IMR-90 (cell line): ENCODE results near the gene WDR27. TPM values are rescaled to one million over a fixed set of nuclear protein-coding genes. Genes with fewer than 3 reads are reported as not detected.

Experiments
- ATAC-seq: fragments of 200-7000 bp; cut with Tn5 transposase; 2 replicates; pipeline ENCODE4 v1.9.1; 2020; ENCODE audit warnings: low read depth, mild to moderate bottlenecking, moderate library complexity
- BruUV-seq: library from RNA; stranded (reverse); fragments of 400-500 nt; replicated peaks from 2 replicates; lab custom pipeline; 2021; lab: Mats Ljungman, UMichigan
- CTCF ChIA-PET: fragments of 300-600 bp; formaldehyde crosslinking; extraction: SDS; loops from one replicate; lab custom pipeline; 2021; ENCODE audit warnings: antibody characterized with exemption; lab: Yijun Ruan, JAX
- POLR2A ChIA-PET: fragments of 300-600 bp; sonication (Branson Sonifier 250); formaldehyde crosslinking; loops from one replicate; lab custom pipeline; 2022; ENCODE audit warnings: antibody characterized with exemption; ENCODE audit not compliant: unreplicated experiment; lab: Charles Lee
- DNase-seq: peaks from one replicate; pipeline ENCODE4 v3.0.0; 2013
- H2AFZ ChIP-seq: replicated peaks from 2 replicates; pipeline ENCODE3; 2013; ENCODE audit warnings: low read length, mild to moderate bottlenecking; ENCODE audit not compliant: poor library complexity
- H2AK5ac ChIP-seq: 2 replicates; pipeline ENCODE4 v1.6.1; 2013; ENCODE audit warnings: low read depth, low read length, inconsistent platforms
- H2AK9ac ChIP-seq: replicated peaks from 2 replicates; pipeline ENCODE3; 2013; ENCODE audit warnings: mild to moderate bottlenecking, low read depth, low read length, moderate library complexity; ENCODE audit not compliant: poor library complexity
- H2BK120ac ChIP-seq: 2 replicates; pipeline ENCODE4 v1.6.1; 2013; ENCODE audit warnings: low read depth, low read length, inconsistent platforms
- H2BK15ac ChIP-seq: 3 replicates; pipeline ENCODE4 v1.6.1; 2013; ENCODE audit warnings: low read depth, low read length, inconsistent platforms
- H2BK20ac ChIP-seq: 2 replicates; pipeline ENCODE4 v1.6.1; 2013; ENCODE audit warnings: low read depth, mild to moderate bottlenecking, inconsistent platforms, low read length, moderate library complexity
- H2BK5ac ChIP-seq: 2 replicates; pipeline ENCODE4 v1.6.1; 2013; ENCODE audit warnings: mild to moderate bottlenecking, low read depth, low read length, inconsistent platforms; ENCODE audit not compliant: poor library complexity, severe bottlenecking
- H3K14ac ChIP-seq: replicated peaks from 2 replicates; pipeline ENCODE4 v1.6.1; 2013; ENCODE audit warnings: low read depth, low read length, inconsistent platforms
- H3K18ac ChIP-seq: 2 replicates; pipeline ENCODE4 v1.6.1; 2013; ENCODE audit warnings: low read depth, low read length, control low read depth
- H3K23ac ChIP-seq: 2 replicates; pipeline ENCODE4 v1.6.1; 2013; ENCODE audit warnings: low read depth, low read length, inconsistent platforms
- H3K27ac ChIP-seq: 2 replicates; pipeline ENCODE4 v1.5.1; 2013; ENCODE audit warnings: mild to moderate bottlenecking, control low read depth, low read length; ENCODE audit not compliant: insufficient read depth
- H3K27me3 ChIP-seq: 2 replicates; pipeline ENCODE4 v1.6.1; 2013; ENCODE audit warnings: low read length; ENCODE audit not compliant: control insufficient read depth, insufficient read depth
- H3K36me3 ChIP-seq: 2 replicates; pipeline ENCODE4 v1.6.1; 2013; ENCODE audit warnings: low read length, mixed read lengths; ENCODE audit not compliant: control insufficient read depth, insufficient read depth
- H3K4ac ChIP-seq: 2 replicates; pipeline ENCODE4 v1.6.1; 2013; ENCODE audit warnings: low read depth, low read length, inconsistent platforms
- H3K4me1 ChIP-seq: 2 replicates; pipeline ENCODE4 v1.6.1; 2013; ENCODE audit warnings: low read length, mixed read lengths; ENCODE audit not compliant: control insufficient read depth, insufficient read depth
- H3K4me2 ChIP-seq: 2 replicates; pipeline ENCODE4 v1.6.1; 2013; ENCODE audit warnings: low read depth, mild to moderate bottlenecking, control low read depth, low read length, moderate library complexity
- H3K4me3 ChIP-seq: 2 replicates; pipeline ENCODE4 v1.5.1; 2013; ENCODE audit warnings: low read depth, mild to moderate bottlenecking, control low read depth, low read length, moderate library complexity; ENCODE audit not compliant: insufficient read depth
- H3K56ac ChIP-seq: 2 replicates; pipeline ENCODE4 v1.6.1; 2013; ENCODE audit warnings: low read length, inconsistent platforms; ENCODE audit not compliant: insufficient read depth; ENCODE audit errors: extremely low read depth
- H3K79me1 ChIP-seq, 2 experiments: 2 replicates each; pipeline ENCODE4 v1.6.1; 2013; ENCODE audit warnings: low read length in 2 of 2, inconsistent platforms in 1 of 2, low read depth in 1 of 2
- H3K9ac ChIP-seq: 2 replicates; pipeline ENCODE4 v1.6.1; 2013; ENCODE audit warnings: low read depth, low read length, control low read depth
- H3K9me1 ChIP-seq: 2 replicates; pipeline ENCODE4 v1.6.1; 2013; ENCODE audit warnings: low read length, inconsistent platforms; ENCODE audit not compliant: insufficient read depth
- H3K9me3 ChIP-seq: 2 replicates; pipeline ENCODE4 v1.6.1; 2013; ENCODE audit warnings: low read length; ENCODE audit not compliant: control insufficient read depth, insufficient read depth
- H4K20me1 ChIP-seq: 2 replicates; pipeline ENCODE4 v1.6.1; 2013; ENCODE audit warnings: low read length, inconsistent platforms; ENCODE audit not compliant: insufficient read depth
- H4K5ac ChIP-seq: 2 replicates; pipeline ENCODE4 v1.6.1; 2013; ENCODE audit warnings: mild to moderate bottlenecking, low read depth, low read length, control low read depth
- H4K8ac ChIP-seq, 2 experiments: 2 replicates each; pipeline ENCODE4 v1.6.1; 2013; ENCODE audit warnings: low read depth in 2 of 2, low read length in 2 of 2, control low read depth in 1 of 2, inconsistent platforms in 1 of 2
- H4K91ac ChIP-seq: 2 replicates; pipeline ENCODE4 v1.6.1; 2013; ENCODE audit warnings: low read depth, low read length, inconsistent platforms; ENCODE audit not compliant: insufficient read depth
- CTCF ChIP-seq: conservative IDR thresholded peaks from 2 replicates; pipeline ENCODE4 v1.5.1; 2012; ENCODE audit warnings: mild to moderate bottlenecking, low read depth, low read length, improper control_type of control experiment
- WGBS, 2 experiments: methylation state at CpG; one replicate each; pipeline versions ENCODE4 v1.1.5 to v1.1.7; 2013; ENCODE audit warnings: missing lambda C conversion rate in 2 of 2; ENCODE audit not compliant: insufficient read length in 1 of 2; ENCODE audit errors: extremely low coverage in 2 of 2; 5-methylcytosine and 5-hydroxymethylcytosine counted together
- dilution Hi-C: fragments of 300-500 bp; cut with HindIII; formaldehyde crosslinking; loops from one replicate; pipeline ENCODE4 v1.14.3; 2018; ENCODE audit warnings: low sequenced_read_pairs; ENCODE audit not compliant: unreplicated experiment
- in situ Hi-C: fragments of 300-500 bp; cut with MboI; formaldehyde crosslinking; loops from 3 replicates; pipeline ENCODE4 v1.14.3; 2019; ENCODE audit warnings: low sequenced_read_pairs, inconsistent platforms, mixed read lengths
- intact Hi-C: fragments of 100-400 bp; cut with micrococcal nuclease; formaldehyde crosslinking; loops from 2 replicates; pipeline ENCODE4 v1.10.0; 2022
- polyA plus RNA-seq, 3 experiments: library from polyadenylated mRNA; depleted of rRNA; stranded (reverse); fragments of >200 nt; gene quantifications; 2 replicates each; pipeline ENCODE4 v1.2.3, GENCODE V29; 2012; ENCODE audit warnings: low replicate concordance in 1 of 3
- total RNA-seq: library from RNA; depleted of rRNA; stranded (reverse); fragments of >200 nt; gene quantifications from 2 replicates; pipeline ENCODE4 v1.2.3, GENCODE V29; 2012

Gene WDR27
- total and polyA plus RNA-seq, 2 of the 4 experiments (the other 2 are of a cell fraction): 7.0 to 18.5 TPM

- no peak overlapping the region for H3K4me3 ChIP-seq
- dilution Hi-C loops: no loop called here
- no CpG with 5 or more reads among the region's 14 CpGs for WGBS, 2 experiments
These were observed 63.4 kb downstream of the WDR27 start for GRCh38 chr6:169638388-169638787.

More at GRCh38 chr6:169638388-169638787, 63.4 kb downstream of the WDR27 start:
- Histone ChIP-seq H3K9me3 (no peaks in the 10 kb centered on the region), H4K91ac (no peak overlapping the region), H3K4me2 (no peak overlapping the region), H2AK9ac (peak overlapping the region; percentile 44), H2AFZ (no peak overlapping the region), H4K20me1 (no peaks in the 10 kb centered on the region), H3K27me3 (no peaks in the 10 kb centered on the region), H3K56ac (no peak overlapping the region), H3K36me3 (peaks cover 8% of the 10 kb centered on the region), H2AK5ac (no peak overlapping the region), H3K18ac (no peak overlapping the region), H3K23ac (no peak overlapping the region), H3K9me1 (peaks cover 9% of the 10 kb centered on the region; the same call in 1 of the 2 replicates), H3K4ac (no peak overlapping the region; the same call in 1 of the 2 replicates), H2BK120ac (no peak overlapping the region), H3K14ac (no peak overlapping the region), H2BK20ac (peak overlapping the region; percentile 20; the same call in 1 of the 2 replicates), H3K27ac (no peak overlapping the region), H3K79me1 (no peaks in the 10 kb centered on the region), H3K9ac (no peak overlapping the region), H4K8ac (no peak overlapping the region), H3K4me1 (no peaks in the 10 kb centered on the region), H2BK15ac (no peak overlapping the region), H2BK5ac (no peak overlapping the region), H4K5ac (no peak overlapping the region)
- intact Hi-C loops: no loop called here
- in situ Hi-C loops: no loop called here
- BruUV-seq: no TSS peak
- POLR2A ChIA-PET: no interaction called here
- TF ChIP-seq CTCF: no peak
- ATAC-seq: no peak
- CTCF ChIA-PET: no interaction called here
- no peak for DNase-seq
